H9 (cell line): ENCODE measurements around the gene GFRA1. TPM values are rescaled to one million over a fixed set of nuclear protein-coding genes. Genes with fewer than 3 reads are reported as not detected.

Source experiments
- DNase-seq: peaks from one replicate; pipeline ENCODE4 v3.0.0-alpha.2; 2017
- H2AFZ ChIP-seq: one replicate; pipeline ENCODE4 v1.6.1; 2013; ENCODE audit warnings: mild to moderate bottlenecking, low read length, control low read depth, moderate library complexity
- H2AK5ac ChIP-seq: 2 replicates; pipeline ENCODE4 v1.6.1; 2013; ENCODE audit warnings: low read length, control low read depth, mixed read lengths; ENCODE audit not compliant: insufficient read length
- H2BK120ac ChIP-seq: one replicate; pipeline ENCODE4 v1.6.1; 2013; ENCODE audit warnings: low read depth, mild to moderate bottlenecking, low read length, control low read depth, inconsistent platforms; ENCODE audit not compliant: poor library complexity, severe bottlenecking
- H2BK12ac ChIP-seq: 2 replicates; pipeline ENCODE4 v1.6.1; 2013; ENCODE audit warnings: low read length, control low read depth, mixed read lengths, low read depth; ENCODE audit not compliant: insufficient read length
- H2BK15ac ChIP-seq: 2 replicates; pipeline ENCODE4 v1.6.1; 2013; ENCODE audit warnings: low read depth, low read length, control low read depth
- H2BK20ac ChIP-seq: one replicate; pipeline ENCODE4 v1.6.1; 2013; ENCODE audit warnings: low read depth, mild to moderate bottlenecking, low read length, control low read depth, inconsistent platforms; ENCODE audit not compliant: poor library complexity, severe bottlenecking
- H2BK5ac ChIP-seq: 2 replicates; pipeline ENCODE4 v1.6.1; 2013; ENCODE audit warnings: low read length, control low read depth, mixed read lengths; ENCODE audit not compliant: insufficient read length
- H3K14ac ChIP-seq: 2 replicates; pipeline ENCODE4 v1.6.1; 2013; ENCODE audit warnings: low read length, control low read depth; ENCODE audit not compliant: insufficient read depth
- H3K18ac ChIP-seq: 2 replicates; pipeline ENCODE4 v1.6.1; 2013; ENCODE audit warnings: low read depth, mild to moderate bottlenecking, mixed read lengths, low read length, control low read depth; ENCODE audit not compliant: insufficient read length
- H3K23ac ChIP-seq: 2 replicates; pipeline ENCODE4 v1.6.1; 2013; ENCODE audit warnings: low read length, control low read depth, mixed read lengths, low read depth; ENCODE audit not compliant: insufficient read length
- H3K23me2 ChIP-seq: 2 replicates; pipeline ENCODE4 v1.6.1; 2013; ENCODE audit warnings: low read depth, mild to moderate bottlenecking, mixed read lengths, low read length, control low read depth; ENCODE audit not compliant: insufficient read length, poor library complexity, severe bottlenecking
- H3K27ac ChIP-seq: 2 replicates; pipeline ENCODE4 v1.5.1; 2013; ENCODE audit warnings: low read length, control low read depth, mixed read lengths, low read depth; ENCODE audit not compliant: insufficient read length
- H3K27me3 ChIP-seq: 2 replicates; pipeline ENCODE4 v1.6.1; 2013; ENCODE audit warnings: low read length, control low read depth, inconsistent platforms; ENCODE audit not compliant: insufficient read depth
- H3K4ac ChIP-seq: 2 replicates; pipeline ENCODE4 v1.6.1; 2013; ENCODE audit warnings: low read depth, mild to moderate bottlenecking, control low read depth, inconsistent platforms, low read length, moderate library complexity
- H3K4me1 ChIP-seq: 2 replicates; pipeline ENCODE4 v1.6.1; 2013; ENCODE audit warnings: low read length, control low read depth, inconsistent platforms; ENCODE audit not compliant: insufficient read depth
- H3K4me2 ChIP-seq: 2 replicates; pipeline ENCODE4 v1.6.1; 2013; ENCODE audit warnings: low read length, control low read depth, mixed read lengths; ENCODE audit not compliant: insufficient read length, insufficient read depth
- H3K56ac ChIP-seq: 2 replicates; pipeline ENCODE4 v1.6.1; 2013; ENCODE audit warnings: low read depth, mild to moderate bottlenecking, mixed read lengths, low read length, control low read depth; ENCODE audit not compliant: insufficient read length
- H3K79me1 ChIP-seq: 2 replicates; pipeline ENCODE4 v1.6.1; 2013; ENCODE audit warnings: low read depth, mild to moderate bottlenecking, moderate library complexity, low read length, control low read depth, inconsistent platforms; ENCODE audit not compliant: insufficient read depth, poor library complexity, severe bottlenecking
- H3K79me2 ChIP-seq: 2 replicates; pipeline ENCODE4 v1.6.1; 2013; ENCODE audit warnings: low read length, control low read depth, inconsistent platforms; ENCODE audit not compliant: insufficient read depth
- H3K9ac ChIP-seq: 2 replicates; pipeline ENCODE4 v1.6.1; 2013; ENCODE audit warnings: low read length, control low read depth, mixed read lengths; ENCODE audit not compliant: insufficient read length; ENCODE audit errors: extremely low read depth
- H3K9me3 ChIP-seq: one replicate; pipeline ENCODE4 v1.6.1; 2013; ENCODE audit warnings: low read depth, low read length, inconsistent platforms; ENCODE audit not compliant: control insufficient read depth
- H3T11ph ChIP-seq: one replicate; pipeline ENCODE4 v1.6.1; 2013; ENCODE audit warnings: mild to moderate bottlenecking, low read length, control low read depth, inconsistent platforms
- H4K20me1 ChIP-seq: one replicate; pipeline ENCODE4 v1.6.1; 2013; ENCODE audit not compliant: control insufficient read depth, insufficient read length, insufficient read depth
- H4K5ac ChIP-seq: 2 replicates; pipeline ENCODE4 v1.6.1; 2013; ENCODE audit warnings: low read depth, mild to moderate bottlenecking, mixed read lengths, low read length, control low read depth; ENCODE audit not compliant: insufficient read length
- H4K8ac ChIP-seq: replicated peaks from 2 replicates; pipeline ENCODE4 v1.6.1; 2013; ENCODE audit warnings: low read length, control low read depth, mixed read lengths, low read depth; ENCODE audit not compliant: insufficient read length
- H4K91ac ChIP-seq: 2 replicates; pipeline ENCODE4 v1.6.1; 2013; ENCODE audit warnings: low read depth, mild to moderate bottlenecking, moderate library complexity, mixed read lengths, low read length, control low read depth; ENCODE audit not compliant: insufficient read length
- H3K27ac Mint-ChIP-seq, 3 experiments: 2 replicates in 2 of 3; 3 replicates in 1 of 3; pipeline ENCODE4 v1.8.0; 2020 to 2021; ENCODE audit warnings: mixed read lengths in 3 of 3, mild to moderate bottlenecking in 1 of 3, moderate library complexity in 1 of 3
- H3K27me3 Mint-ChIP-seq: 2 replicates; pipeline ENCODE4 v1.8.0; 2021; ENCODE audit warnings: low read depth, mild to moderate bottlenecking, moderate library complexity, mixed read lengths
- H3K36me3 Mint-ChIP-seq, 3 experiments: 2 replicates in 2 of 3; 3 replicates in 1 of 3; pipeline ENCODE4 v1.8.0; 2020 to 2021; ENCODE audit warnings: low read depth in 3 of 3, mixed read lengths in 3 of 3; ENCODE audit not compliant: insufficient read depth in 1 of 3
- H3K4me1 Mint-ChIP-seq, 2 experiments: 2 replicates each; pipeline ENCODE4 v1.8.0; 2020; ENCODE audit warnings: mixed read lengths in 2 of 2
- H3K4me3 Mint-ChIP-seq, 2 experiments: 2 replicates in 1 of 2; 3 replicates in 1 of 2; pipeline ENCODE4 v1.8.0; 2020 to 2021; ENCODE audit warnings: mild to moderate bottlenecking in 2 of 2, mixed read lengths in 2 of 2, moderate library complexity in 1 of 2
- H3K9me3 Mint-ChIP-seq, 2 experiments: 2 replicates in 1 of 2; 3 replicates in 1 of 2; pipeline ENCODE4 v1.8.0; 2020; ENCODE audit warnings: mild to moderate bottlenecking in 2 of 2, mixed read lengths in 2 of 2, moderate library complexity in 1 of 2
- CTCF ChIP-seq: fragments of 200-600 bp; sonication (generic); conservative IDR thresholded peaks from 3 replicates; pipeline ENCODE4 v1.8.0; 2021; ENCODE audit warnings: antibody characterized with exemption, mild to moderate bottlenecking
- WGBS: extraction: QIAGEN DNeasy Blood & Tissue Kit; methylation state at CpG from one replicate; pipeline ENCODE4 v1.1.7; 2013; ENCODE audit warnings: missing lambda C conversion rate, low lambda C conversion rate, mixed read lengths; ENCODE audit not compliant: insufficient read length; ENCODE audit errors: extremely low coverage; 5-methylcytosine and 5-hydroxymethylcytosine counted together
- total RNA-seq: library from RNA; stranded (reverse); gene quantifications from 2 replicates; pipeline ENCODE4 v1.2.1, GENCODE V29; 2021

The GFRA1 gene
- total RNA-seq, 1 experiment from 2014 or later = 0.24 TPM

- H3K4me3 Mint-ChIP-seq = no peak overlapping the region
- H2BK120ac ChIP-seq = no peak overlapping the region
- no peak overlapping the region for H3K4me2 ChIP-seq
- peaks cover 18 to 19% of the 10 kb centered on the region in 2 experiments for H3K4me1 Mint-ChIP-seq
- WGBS = no CpG with 5 or more reads among the region's 8 CpGs
- no peaks in the 10 kb centered on the region for H3K79me2 ChIP-seq
- H3K79me1 ChIP-seq = no peaks in the 10 kb centered on the region
- no peak overlapping the region for H2BK5ac ChIP-seq
- no peaks in the 10 kb centered on the region for H4K20me1 ChIP-seq
- no peak overlapping the region for H3T11ph ChIP-seq
- H3K9ac ChIP-seq = no peak overlapping the region
- no peaks in the 10 kb centered on the region for H3K27me3 ChIP-seq
- peaks cover 3% of the 10 kb centered on the region for H3K27me3 Mint-ChIP-seq
- no peak overlapping the region; a peak in 1 of 7 replicates for H3K27ac Mint-ChIP-seq
- no peak overlapping the region for H2BK15ac ChIP-seq
- DNase-seq = no peak
- no peaks in the 10 kb centered on the region for H3K4me1 ChIP-seq
- no peak overlapping the region for H3K27ac ChIP-seq
- no peak overlapping the region for H3K56ac ChIP-seq
- no peak overlapping the region for H3K18ac ChIP-seq
- H2AFZ ChIP-seq = no peak overlapping the region
- H3K9me3 ChIP-seq = no peaks in the 10 kb centered on the region
- H3K23ac ChIP-seq = no peak overlapping the region
- no peak for TF ChIP-seq CTCF
- no peak overlapping the region for H2BK20ac ChIP-seq
- H3K4ac ChIP-seq = no peak overlapping the region
- H2AK5ac ChIP-seq = no peak overlapping the region
- no peak overlapping the region for H4K8ac ChIP-seq
- H4K91ac ChIP-seq = no peak overlapping the region
- no peak overlapping the region for H2BK12ac ChIP-seq
- H3K23me2 ChIP-seq = no peaks in the 10 kb centered on the region
- H4K5ac ChIP-seq = no peak overlapping the region
- H3K36me3 Mint-ChIP-seq = no peaks in the 10 kb centered on the region
- no peak overlapping the region for H3K14ac ChIP-seq
- H3K9me3 Mint-ChIP-seq = peaks cover 0 to 3% of the 10 kb centered on the region in 2 experiments; a peak in 1 of 5 replicates
These were observed 174.5 kb downstream of the GFRA1 start for GRCh38 chr10:116098411-116099022.
